ENCODE results near the gene C2CD2. TPM values are rescaled to one million over a fixed set of nuclear protein-coding genes. Genes with fewer than 3 reads are reported as not detected.

The C2CD2 gene
- polyA plus RNA-seq, 1 of the 3 experiments (the other 2 are of a cell fraction): 9.7 TPM

DNA sequence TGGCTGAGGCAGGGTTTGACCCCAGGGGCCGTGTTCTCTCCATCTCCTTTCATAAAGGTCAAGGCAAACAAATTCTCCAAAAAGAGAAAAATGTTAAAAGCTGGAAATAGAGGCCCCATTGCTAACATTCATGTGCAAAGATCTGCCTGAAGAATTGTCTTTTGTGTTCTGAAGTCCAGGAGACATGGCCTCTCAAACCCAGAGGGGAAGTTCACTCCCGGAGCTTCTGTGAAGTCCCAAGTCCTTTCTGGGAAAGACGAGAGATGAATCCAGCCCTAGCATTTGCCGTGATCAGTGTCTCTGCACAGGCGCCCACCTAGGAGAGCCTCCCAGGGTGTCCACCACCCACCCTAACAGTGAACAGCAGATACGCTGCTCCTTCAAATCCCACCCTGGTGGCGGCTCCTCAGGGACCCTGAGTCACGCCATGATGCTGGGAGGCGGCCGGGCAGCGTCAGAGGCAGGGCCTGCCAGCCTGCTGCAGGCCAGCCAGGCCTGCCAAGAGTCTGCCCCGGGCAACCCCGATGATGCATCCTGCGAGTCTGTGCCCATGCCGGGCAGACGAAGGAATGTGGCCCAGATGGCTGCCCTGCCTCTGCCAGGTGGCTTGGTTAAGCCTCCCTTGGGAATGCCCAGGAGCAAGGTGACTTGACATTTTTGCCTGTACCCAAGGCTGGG lies 5.2 kb upstream of the C2CD2 start:
- Histone ChIP-seq H3K4me2 (no peak overlapping the region), H3F3A (replicated peaks; ENCODE audit: insufficient read depth) (peaks cover 32% of the 10 kb centered on the region), H3K27me3 (ENCODE audit: insufficient read depth) (peaks cover 2% of the 10 kb centered on the region; the same call in 1 of the 2 replicates), H3K9me3 (no peaks in the 10 kb centered on the region), H3K4me3 (ENCODE audit: low read depth in 2 of 2, low read length in 1 of 2) (no peak overlapping the region), H3K27ac (ENCODE audit: low read depth in 2 of 2, low read length in 1 of 2) (peak overlapping the region in 1 of 2 experiments; percentile 87; a peak in 2 of 4 replicates), H3K36me3 (replicated peaks in 1 of 2; ENCODE audit: control insufficient read depth in 1 of 2, insufficient read depth in 2 of 2, low read length in 1 of 2) (no peaks in the 10 kb centered on the region), H4K20me1 (ENCODE audit: insufficient read depth) (no peaks in the 10 kb centered on the region), H3K9me2 (no peaks in the 10 kb centered on the region), H2AFZ (ENCODE audit: low read depth) (no peak overlapping the region), H3K4me1 (ENCODE audit: control insufficient read depth in 1 of 2, insufficient read depth in 2 of 2, low read depth in 1 of 2, low read length in 1 of 2) (peaks cover 9 to 24% of the 10 kb centered on the region in 2 experiments; a peak in 3 of 4 replicates), H3K79me2 (ENCODE audit: insufficient read depth) (no peaks in the 10 kb centered on the region), H3K9ac (no peak overlapping the region)
- DNase-seq: no peak
- 69% methylated on average over 9 of the region's 16 CpGs for WGBS (ENCODE audit: low lambda C conversion rate)
- ChIA-PET CTCF (no interaction called here), POLR2A (no interaction called here)
- no peak for TF ChIP-seq FOXJ3 (CRISPR knock-in tag; IDR thresholded peaks at IDR 0.05)
- TF ChIP-seq NFIC (IDR thresholded peaks at IDR 0.05; ENCODE audit: borderline replicate concordance): peak; percentile 67
- TF ChIP-seq, protein P1, sequence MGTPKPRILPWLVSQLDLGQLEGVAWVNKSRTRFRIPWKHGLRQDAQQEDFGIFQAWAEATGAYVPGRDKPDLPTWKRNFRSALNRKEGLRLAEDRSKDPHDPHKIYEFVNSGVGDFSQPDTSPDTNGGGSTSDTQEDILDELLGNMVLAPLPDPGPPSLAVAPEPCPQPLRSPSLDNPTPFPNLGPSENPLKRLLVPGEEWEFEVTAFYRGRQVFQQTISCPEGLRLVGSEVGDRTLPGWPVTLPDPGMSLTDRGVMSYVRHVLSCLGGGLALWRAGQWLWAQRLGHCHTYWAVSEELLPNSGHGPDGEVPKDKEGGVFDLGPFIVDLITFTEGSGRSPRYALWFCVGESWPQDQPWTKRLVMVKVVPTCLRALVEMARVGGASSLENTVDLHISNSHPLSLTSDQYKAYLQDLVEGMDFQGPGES (IDR thresholded peaks at IDR 0.05; ENCODE audit: low read depth, low read length): no peak
- TF ChIP-seq RAD21 (IDR thresholded peaks at IDR 0.05; ENCODE audit: low read length): no peak
- peak; percentile 18; the same call in 1 of the 2 replicates for TF ChIP-seq FOSL2 (IDR thresholded peaks at IDR 0.05; ENCODE audit: borderline replicate concordance, low read depth)
- TF ChIP-seq NRF1 (IDR thresholded peaks at IDR 0.05; ENCODE audit: low read depth, low read length): no peak
- TF ChIP-seq, protein P2, sequence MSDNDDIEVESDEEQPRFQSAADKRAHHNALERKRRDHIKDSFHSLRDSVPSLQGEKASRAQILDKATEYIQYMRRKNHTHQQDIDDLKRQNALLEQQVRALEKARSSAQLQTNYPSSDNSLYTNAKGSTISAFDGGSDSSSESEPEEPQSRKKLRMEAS (IDR thresholded peaks at IDR 0.05; ENCODE audit: low read depth): peak; percentile 77
- TF ChIP-seq EZH2phosphoT487 (IDR thresholded peaks at IDR 0.05; ENCODE audit: borderline replicate concordance, low read depth): no peak
- no peak for TF ChIP-seq CHD2 (IDR thresholded peaks at IDR 0.05; ENCODE audit: low read length, partially characterized antibody)
- no peak for TF ChIP-seq FOXM1 (IDR thresholded peaks at IDR 0.05; ENCODE audit: low read depth)
- TF ChIP-seq PBX3 (IDR thresholded peaks at IDR 0.05): 0 out of 2 replicates have a peak, but pooled peaks have one; percentile 16
- TF ChIP-seq RFX5 (IDR thresholded peaks at IDR 0.05; ENCODE audit: low read length): no peak
- TF ChIP-seq EP300 (IDR thresholded peaks at IDR 0.05; ENCODE audit: borderline replicate concordance in 1 of 2, low read depth in 1 of 2, low read length in 1 of 2): peak in 1 of 2 experiments; percentile 59; a peak in 1 of 4 replicates
- peak; percentile 88 for TF ChIP-seq TCF12 (IDR thresholded peaks at IDR 0.05)
- no peak for TF ChIP-seq RCOR1 (IDR thresholded peaks at IDR 0.05; ENCODE audit: low read length)
- peak; percentile 59; the same call in 1 of the 2 replicates for TF ChIP-seq TEAD4 (IDR thresholded peaks at IDR 0.05; ENCODE audit: borderline replicate concordance, insufficient read depth)
- no peak for TF ChIP-seq SMC3 (IDR thresholded peaks at IDR 0.05; ENCODE audit: low read depth, low read length)
- TF ChIP-seq SIN3A (IDR thresholded peaks at IDR 0.05; ENCODE audit: borderline replicate concordance, low read depth, low read length): no peak
- no peak for TF ChIP-seq ELF1 (IDR thresholded peaks at IDR 0.05)
- TF ChIP-seq JUND (IDR thresholded peaks at IDR 0.05): no peak
- no peak for TF ChIP-seq USF2 (IDR thresholded peaks at IDR 0.05; ENCODE audit: borderline replicate concordance, low read depth, low read length)
- TF ChIP-seq, protein P3, sequence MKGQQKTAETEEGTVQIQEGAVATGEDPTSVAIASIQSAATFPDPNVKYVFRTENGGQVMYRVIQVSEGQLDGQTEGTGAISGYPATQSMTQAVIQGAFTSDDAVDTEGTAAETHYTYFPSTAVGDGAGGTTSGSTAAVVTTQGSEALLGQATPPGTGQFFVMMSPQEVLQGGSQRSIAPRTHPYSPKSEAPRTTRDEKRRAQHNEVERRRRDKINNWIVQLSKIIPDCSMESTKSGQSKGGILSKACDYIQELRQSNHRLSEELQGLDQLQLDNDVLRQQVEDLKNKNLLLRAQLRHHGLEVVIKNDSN (IDR thresholded peaks at IDR 0.05; ENCODE audit: borderline replicate concordance, low read depth): no peak
- TF ChIP-seq MEF2A (IDR thresholded peaks at IDR 0.05; ENCODE audit: borderline replicate concordance, low read depth): no peak
- no peak for TF ChIP-seq GATA2 (CRISPR knock-in tag; IDR thresholded peaks at IDR 0.05)
- no peak for TF ChIP-seq MXI1 (IDR thresholded peaks at IDR 0.05; ENCODE audit: low read depth, low read length)
- TF ChIP-seq, protein P4, sequence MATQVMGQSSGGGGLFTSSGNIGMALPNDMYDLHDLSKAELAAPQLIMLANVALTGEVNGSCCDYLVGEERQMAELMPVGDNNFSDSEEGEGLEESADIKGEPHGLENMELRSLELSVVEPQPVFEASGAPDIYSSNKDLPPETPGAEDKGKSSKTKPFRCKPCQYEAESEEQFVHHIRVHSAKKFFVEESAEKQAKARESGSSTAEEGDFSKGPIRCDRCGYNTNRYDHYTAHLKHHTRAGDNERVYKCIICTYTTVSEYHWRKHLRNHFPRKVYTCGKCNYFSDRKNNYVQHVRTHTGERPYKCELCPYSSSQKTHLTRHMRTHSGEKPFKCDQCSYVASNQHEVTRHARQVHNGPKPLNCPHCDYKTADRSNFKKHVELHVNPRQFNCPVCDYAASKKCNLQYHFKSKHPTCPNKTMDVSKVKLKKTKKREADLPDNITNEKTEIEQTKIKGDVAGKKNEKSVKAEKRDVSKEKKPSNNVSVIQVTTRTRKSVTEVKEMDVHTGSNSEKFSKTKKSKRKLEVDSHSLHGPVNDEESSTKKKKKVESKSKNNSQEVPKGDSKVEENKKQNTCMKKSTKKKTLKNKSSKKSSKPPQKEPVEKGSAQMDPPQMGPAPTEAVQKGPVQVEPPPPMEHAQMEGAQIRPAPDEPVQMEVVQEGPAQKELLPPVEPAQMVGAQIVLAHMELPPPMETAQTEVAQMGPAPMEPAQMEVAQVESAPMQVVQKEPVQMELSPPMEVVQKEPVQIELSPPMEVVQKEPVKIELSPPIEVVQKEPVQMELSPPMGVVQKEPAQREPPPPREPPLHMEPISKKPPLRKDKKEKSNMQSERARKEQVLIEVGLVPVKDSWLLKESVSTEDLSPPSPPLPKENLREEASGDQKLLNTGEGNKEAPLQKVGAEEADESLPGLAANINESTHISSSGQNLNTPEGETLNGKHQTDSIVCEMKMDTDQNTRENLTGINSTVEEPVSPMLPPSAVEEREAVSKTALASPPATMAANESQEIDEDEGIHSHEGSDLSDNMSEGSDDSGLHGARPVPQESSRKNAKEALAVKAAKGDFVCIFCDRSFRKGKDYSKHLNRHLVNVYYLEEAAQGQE (IDR thresholded peaks at IDR 0.05; ENCODE audit: low read depth, low read length): no peak
